SKM-1 (cell line): Measurements from ENCODE around the gene TGFBR3L.

Experiments
- DNase-seq: peaks from one replicate; lab custom pipeline; 2025; ENCODE audit not compliant: unreplicated experiment; lab: John Stamatoyannopoulos, UW

Gene TGFBR3L

DNA sequence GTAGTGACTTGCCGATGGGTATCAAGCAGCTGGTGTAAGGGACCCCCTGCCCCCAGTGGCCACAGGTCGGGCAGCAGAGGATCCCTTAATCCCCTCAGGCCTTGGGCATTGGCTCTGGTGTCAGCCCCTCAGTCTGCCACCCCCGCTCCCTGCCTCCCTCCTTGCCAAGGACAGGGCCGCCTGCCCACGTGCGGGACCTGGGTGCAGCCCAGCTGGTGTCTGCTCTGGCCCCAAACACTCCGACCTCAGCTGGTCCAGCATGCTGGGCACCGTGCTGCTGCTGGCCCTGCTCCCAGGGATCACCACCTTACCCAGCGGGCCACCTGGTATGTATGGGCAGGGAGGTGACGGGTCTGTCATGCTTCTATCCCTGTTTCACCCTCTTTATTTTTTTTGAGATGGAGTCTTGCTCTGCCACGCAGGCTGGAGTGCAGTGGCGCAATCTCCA, at the start of gene TGFBR3L:
Gene TGFBR3L (plus strand): TSS at position 233 of the 448 bp plus-strand sequence.
- DNase-seq = no peak

DNA sequence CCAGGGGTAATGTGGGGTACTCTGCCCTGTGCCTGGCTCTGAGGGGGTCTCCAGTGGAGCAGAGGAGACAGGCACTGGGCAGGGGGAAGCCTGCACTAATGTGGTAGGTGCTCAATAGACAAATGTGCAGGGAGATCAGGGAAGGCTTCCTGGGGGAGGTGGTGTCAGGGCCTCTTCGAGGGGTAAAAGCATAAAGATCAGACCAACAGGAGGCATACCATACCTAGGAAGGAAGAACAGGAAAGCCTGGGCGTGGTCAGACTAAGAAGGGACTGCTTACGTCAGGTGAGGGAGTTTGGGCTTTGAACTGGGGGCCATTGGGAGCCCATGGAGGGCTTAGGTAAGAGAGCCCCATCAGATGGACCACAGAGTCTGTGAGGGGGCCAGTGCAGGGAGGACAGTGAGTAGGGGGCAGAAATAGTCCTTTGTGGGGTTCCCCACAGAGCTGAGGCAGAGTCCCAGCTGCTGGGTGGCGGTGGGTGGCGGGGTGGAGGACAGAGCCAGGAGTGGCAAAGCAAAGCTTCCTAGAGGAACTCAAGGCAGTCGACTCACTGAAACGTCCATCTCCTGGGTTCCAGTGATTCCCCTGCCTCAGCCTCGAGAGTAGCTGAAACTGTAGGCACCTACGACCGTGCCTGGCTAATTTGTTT, 49.2 kb upstream of the TGFBR3L start:
- no peak for DNase-seq

DNA sequence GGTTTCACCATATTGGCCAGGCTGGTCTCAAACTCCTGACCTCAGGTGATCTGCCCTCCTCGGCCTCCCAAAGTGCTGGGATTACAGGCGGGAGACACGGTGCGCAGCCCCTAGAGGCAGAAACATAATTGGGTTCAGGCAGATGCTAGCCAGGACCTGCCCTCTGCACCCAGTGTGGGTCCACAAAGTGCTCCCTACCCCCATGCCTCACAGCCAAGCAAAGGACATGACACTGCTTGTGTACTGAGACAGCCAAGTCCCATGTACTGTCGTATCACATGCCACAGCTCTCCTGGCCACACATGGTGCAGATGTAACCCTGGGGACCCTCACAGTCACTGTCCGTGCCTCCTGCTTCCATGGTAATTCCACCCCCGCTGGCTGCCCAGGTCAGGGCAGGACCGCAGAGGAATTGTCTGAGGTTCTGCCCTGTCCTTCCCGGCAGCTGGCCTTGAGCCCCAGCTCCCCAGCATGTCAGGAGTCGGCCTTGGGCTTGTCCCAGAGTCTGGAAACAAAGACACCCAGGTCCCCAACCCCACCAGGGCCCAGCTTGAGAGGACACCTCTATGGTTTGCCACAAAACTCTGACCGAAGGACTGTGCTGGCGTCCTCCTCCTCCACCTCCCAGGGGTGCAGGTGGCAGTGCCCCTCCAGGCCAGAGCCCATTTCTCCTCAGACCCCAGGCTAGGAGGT, 48.1 kb upstream of the TGFBR3L start:
- no peak for DNase-seq

DNA sequence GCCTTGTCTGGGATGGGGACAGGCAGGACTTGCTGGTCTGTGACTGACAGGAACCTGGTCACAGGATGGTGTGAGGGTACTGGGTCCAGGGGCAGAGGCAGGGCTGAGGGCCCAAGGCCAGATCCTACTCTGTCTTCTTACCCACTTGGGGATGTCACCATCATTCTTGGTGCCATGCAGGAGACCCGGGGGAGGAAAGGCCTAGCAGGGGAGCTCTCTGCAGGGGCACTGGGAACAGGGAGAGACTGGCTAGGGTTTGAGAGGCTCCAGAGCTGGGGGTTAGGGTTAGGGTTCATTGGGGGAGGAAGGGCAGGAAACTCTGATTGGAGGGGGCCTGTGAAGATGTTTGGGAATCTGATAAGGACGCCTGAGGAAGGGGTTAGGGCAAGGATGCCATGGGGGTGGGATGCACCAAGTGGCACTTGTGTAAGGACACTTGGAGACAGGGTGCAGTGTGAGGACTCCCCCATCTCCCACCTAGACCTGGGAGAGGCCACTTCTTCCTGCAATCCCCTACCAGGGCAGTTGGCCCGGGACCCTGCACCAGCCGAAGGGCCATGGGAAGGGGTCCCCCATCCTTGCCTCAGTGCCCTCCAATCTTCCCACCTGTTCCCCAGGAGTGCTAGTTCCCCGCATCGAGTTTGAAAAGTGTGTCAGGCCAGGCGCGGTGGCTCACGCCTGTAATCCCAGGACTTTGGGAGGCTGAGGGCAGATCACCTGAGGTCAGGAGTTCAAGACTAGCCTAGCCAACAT, 47.4 kb upstream of the TGFBR3L start:
- no peak for DNase-seq

DNA sequence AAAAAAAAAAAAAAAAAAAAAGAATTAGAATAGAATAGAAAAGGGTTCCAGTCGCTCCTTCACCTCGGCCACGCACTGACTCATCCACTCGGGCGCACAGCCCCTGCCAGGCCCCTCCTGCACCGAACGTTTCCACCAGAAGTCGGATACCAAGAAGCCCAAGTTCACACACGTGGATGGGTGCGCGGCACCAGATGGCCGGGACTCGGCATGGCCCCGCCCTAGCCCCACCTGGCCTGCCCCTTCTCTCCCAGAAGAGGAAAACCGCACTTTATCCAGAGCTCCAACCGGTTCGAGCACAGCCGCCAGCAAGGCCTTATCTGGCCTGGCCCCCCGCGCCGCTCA, 46.3 kb upstream of the TGFBR3L start:
- DNase-seq = no peak

DNA sequence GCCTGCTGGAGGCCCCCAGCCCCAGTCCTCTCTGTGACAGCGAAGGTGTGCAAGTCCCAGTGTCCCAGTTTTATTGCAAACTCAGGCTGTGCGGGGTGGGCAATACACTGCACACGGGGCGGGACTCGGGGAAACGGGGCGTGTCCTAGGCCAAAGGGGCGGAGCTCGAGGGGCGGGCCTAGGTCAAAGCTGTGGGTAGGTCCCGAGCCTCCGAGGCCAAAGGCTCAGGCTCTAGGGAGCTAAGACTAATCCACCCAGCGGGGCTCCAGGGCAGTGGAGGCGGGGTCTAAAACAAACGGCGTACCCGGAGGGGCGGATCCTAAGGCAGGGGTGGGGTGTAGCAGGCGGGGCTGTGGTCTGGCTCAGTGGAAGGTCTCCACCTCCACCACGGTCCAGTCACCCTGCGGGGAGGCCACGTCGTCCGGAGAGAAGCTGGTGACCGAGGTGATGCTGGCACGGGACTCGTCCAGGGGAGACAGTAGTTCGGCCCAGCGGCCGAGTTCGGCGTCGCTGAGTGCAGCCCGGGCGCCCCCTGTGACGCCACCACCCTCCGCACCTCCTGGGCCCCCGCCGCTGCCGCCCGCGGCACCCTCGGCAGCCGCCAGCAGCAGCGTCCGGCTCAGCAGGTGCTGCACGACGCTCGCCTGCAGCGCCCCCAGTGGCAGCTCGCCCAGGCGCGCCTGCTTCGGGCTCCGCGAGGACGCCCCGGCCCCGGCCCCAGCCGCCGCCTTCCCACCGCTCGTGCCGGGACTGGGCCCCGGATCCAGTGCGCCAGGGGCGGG, 45.8 kb upstream of the TGFBR3L start:
- DNase-seq = peak; percentile 51

DNA sequence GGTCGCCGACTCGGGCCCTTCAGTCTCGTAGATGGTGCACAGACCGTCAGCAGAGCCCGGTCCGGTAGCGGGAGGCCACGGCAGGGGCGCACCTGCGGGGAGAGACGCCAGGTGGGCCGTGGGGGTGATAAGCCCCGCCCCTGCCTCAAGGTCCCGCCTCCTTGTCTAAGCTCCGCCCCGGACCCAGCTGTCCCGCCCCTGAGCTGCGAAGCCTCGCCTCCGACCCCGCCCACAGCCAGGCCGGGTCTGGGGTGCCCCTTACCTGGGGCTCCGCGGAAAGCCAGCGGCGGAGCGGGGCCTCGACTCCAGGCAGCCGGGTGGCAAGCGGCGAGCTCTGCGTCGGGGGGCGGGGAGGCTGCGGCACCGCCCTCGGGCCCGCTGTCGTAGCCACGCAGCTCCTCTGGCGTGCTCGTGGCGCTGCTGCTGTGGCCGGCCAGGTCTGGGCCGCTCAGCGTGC, 45.1 kb upstream of the TGFBR3L start:
- peak; percentile 40 for DNase-seq

DNA sequence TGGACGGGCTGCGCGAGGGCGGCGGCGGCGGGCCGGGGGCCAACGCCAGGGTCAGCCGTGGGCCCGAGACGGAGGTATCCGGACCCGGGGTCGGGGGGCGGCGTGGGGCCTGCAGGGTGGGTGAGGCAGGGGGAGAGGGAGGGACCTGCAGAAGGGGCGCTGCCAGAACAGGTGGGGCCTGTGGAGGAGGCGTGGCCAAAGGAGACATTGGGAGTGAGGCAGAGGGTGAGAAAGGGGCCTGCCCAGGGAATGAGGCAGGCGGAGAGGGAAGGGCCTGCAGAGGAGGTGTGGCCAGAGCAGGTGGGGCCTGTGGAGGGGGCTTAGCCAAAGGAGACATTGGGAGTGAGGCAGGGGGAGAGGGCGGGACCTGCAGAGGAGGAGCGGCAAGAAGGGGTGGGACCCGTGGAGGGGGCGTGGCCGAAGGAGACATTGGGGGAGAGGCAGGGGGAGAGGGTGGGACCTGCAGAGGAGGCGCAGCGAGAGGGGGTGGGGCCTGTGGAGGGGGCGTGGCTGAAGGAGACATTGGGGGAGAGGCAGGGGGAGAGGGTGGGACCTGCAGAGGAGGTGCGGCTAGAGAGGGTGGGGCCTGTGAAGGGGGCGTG, 44.6 kb upstream of the TGFBR3L start:
- peak; percentile 63 for DNase-seq

DNA sequence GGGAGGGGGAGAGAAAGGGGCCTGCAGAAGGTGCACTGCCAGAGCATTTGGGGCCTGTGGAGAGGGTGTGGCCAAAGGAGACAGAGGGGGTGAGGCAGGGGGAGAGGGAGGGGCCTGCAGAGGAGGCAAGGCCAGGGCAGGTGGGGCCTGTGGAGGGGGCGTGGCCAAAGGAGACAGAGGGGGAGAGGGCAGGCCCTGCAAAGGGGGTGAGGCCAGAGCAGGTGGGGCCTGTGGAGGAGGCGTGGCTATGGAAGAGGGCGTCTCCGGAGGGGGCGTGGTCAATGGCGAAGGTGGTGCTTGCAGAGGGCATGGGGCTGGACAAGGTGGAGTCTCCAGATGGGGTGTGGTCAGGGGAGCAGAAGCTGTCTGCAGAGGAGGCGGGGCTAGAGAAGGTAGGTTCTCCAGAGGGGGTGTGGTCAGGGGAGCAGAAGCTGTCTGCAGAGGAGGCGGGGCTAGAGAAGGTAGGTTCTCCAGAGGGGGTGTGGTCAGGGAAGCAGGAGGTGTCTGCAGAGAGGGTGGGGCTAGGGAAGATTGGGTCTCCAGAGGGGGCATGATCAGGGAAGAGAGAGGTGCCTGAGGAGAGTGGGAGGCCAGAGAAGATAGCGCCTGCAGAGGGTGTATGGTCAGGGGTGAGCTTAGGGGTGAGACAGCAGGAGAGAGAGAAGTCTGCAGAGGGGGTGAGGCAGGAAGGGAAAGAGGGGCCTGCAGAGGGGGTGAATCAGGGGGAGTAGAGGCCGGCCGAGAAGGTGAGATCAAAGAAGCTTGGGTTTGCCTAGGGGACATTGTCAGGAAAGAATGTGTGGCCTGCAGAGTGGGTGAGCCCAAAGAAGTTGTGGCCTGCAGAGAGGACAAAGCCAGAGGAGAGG, 43.8 kb upstream of the TGFBR3L start:
- DNase-seq = peak; percentile 94

DNA sequence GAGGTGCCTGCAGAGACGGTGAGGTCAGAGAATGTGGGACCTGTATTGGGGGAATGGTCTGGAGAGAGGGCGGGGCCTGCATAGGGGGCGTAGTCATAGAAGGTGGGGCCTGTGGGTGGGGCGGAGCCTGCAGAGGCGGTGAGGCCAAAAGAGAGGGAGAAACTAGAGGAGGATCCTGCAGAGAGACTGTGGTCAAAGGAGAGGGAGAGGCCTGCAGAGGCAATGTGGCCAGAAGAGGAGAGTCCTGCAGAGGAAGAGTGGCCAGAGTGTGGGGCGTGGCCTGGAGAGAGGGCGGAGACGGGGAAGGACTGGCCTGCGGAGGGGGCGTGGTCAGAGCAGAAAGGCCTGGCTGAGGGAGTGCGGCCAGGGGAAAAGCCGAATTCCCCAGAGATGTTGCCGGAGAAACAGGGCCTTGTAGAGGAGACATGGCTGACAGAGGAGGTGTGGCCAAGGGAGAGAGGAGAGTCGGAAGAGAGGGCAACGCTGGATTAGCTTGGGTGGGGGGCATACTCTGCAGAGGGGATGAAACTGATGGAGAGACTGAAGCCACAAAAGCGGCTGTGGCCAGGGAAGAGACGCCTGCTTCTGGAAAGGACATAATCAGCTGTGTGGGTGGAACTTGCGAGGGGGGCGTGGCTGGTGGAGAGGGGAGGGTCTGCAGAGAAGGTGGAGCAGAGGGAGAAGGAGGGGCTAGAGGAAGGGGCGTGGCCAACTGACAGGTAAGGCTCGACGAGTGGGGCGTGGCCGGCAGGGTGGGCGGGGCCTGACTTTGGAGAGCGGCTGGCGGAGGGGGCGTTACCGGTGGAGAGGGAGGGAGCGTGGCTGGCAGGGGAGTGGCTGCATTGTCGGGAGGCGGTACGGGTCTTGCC, 43.0 kb upstream of the TGFBR3L start:
- peak; percentile 81 for DNase-seq

DNA sequence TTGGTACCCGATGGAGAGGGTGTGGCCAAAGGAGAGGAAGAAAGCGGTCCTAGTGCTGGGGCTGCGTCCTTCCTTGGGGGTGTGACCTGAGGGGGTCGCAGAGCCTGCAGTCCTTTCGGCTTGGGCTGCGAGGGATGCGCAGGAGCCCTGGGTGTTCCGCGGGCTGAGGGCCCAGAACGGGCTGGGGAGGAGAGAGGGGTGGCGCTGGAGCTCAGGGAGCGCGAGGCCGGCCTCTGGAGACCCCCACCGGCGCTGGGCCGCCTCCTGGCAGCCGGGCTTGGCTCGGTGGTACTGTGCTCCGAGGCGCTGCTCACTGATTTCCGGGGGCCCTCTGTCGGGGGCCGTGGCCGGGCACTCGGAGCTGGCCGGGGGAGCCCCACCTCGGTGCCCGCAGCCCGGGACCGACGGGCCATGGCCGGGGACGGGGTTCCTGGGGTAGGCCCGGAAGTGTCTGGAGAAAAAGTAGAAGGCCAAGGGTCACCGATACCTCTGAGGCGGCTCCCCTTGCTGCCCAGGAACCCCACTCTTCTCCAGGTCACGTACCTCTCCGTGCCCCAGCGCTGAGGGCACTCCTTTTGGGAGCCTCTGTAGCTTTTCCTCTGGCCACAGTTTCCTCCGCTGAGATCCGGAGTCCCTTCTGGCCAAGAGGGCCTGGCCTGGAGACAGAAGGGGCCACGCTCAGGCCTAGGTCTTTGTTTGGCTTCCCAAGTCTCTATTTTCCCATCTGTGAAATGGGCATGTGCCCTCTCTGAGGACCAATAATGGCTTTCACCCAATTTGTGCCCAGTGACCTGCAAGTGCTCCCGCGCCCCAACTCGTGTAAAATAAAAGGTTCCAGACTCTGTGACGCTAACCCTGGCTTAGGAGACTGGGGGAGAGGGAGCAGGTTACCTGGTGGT, 42.1 kb upstream of the TGFBR3L start:
- DNase-seq = no peak

DNA sequence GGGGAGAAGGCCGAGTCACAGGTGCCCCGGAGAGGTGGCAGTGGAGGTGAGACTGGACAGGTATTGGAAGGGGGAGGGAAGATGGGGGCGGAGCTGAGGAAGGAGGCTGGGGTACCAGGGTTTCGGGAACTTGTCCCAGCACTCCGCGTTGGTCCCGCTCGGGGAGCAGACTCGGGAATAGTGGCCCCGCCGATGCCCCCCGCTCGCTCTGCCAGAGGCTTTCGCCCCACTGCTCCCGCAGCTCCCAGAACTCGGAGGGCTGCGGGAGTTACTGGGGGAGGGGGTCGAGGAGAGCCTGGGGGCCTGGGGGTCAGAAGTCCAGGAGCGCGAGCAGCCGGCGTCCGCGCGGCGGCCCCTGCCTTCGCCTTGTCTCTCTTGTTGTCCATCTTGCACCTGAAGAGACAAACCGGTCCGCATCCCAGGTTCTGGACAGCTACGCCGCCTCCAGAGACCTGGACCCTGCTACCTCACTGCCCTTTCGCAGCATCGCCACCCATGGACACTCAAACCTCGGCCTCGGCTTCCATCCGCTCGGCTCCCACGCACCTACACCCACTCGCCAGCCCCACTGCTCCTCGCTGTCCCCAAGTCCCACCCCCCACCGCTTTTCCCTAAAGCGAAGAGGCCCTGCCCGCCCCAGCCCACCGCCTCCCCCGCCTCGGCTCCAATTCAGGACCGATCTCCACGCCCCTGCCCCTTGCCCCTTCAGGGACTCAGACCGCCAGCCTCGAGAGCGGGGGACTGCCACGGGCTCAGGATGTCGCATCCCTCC, 41.1 kb upstream of the TGFBR3L start:
- no peak for DNase-seq

DNA sequence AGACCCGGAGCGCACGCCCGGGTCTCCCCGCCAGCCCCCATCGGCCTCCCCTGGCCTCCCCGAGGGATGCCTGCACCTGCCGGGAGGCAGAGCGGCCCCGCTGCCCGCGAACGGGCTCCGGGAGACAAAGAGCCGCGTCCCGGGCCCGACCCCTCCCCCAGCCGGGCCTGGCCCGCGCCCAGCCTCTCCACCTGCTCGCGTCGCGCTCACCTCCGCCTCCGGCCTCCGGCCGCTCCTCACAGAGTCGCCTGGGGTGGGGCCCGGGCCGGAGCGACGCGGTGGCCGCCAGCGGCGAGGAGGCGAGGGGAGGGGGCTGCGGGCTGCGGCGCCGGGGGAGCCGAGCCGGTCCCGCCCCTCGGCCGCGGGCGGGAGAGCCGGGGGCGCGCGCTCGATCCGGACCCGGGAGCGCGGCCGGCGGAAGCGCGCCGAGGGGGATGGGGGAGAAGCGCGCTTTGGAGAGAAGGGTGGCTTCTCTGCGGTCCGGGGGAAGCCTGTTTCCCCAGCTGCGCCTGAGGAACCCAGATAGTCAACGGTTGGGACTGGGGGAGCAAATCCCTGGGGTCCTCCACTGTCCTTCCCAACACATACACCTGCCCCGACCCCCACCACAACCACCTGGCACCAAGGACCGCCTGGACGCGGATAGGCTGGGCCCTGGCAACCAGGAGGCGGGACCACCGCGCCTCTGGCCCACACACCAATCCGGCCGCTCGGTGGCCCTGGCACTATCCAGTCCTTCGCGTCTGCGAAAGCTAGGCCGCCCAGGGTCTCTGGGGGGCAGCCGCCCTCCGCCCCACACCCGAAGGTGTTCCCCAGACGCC, 40.3 kb upstream of the TGFBR3L start, which contains the start of gene PRR36:
Gene PRR36 (minus strand): TSS at position 315 of the 821 bp plus-strand sequence. CDS start 701 bp downstream, outside the sequence.
- DNase-seq = no peak

DNA sequence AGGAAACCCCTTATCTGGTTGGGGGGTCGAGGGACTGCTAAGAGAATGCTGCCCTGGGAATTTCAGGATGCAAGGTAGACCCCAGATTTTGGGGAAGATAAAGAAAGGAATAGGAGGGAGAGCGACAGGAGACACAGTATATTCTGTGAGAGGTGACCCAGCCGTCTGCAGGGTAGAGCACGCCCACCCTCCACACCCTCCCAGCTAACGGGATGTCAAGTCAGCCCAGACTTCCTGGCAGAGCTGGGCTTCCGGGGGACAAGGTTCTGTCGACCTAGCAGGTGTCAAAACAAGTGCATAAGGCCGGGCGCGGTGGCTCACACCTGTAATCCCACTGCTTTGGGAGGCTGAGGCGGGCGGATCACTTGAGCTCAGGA, 39.7 kb upstream of the TGFBR3L start:
- DNase-seq = no peak

DNA sequence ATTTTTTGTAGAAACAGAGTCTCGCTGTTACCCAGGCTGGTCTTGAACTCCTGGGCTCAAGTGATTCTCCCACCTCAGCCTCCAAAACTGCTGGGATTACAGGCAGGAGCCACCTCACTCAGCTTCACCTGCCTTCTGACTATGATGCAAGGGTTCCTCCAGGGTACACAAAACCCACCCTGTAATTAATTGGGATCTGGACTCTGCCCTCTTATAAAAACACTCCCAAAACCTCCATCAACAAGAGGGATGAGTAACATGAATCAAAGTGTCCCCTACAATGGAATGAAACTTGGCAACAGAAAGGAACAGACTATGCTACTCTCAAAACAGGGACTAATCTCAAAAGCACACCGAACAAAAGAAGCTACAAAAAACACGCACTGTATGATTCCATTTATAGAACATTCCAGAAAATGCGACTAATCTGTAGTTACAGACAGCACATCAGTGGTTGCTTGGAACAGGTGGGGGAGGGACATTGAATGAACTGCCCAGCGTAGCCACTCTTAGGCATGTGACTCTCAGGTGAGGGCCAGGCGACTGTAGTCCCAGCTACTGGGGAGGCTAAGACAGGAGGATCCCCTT, 37.3 kb upstream of the TGFBR3L start:
- no peak for DNase-seq
